Lower lobe of right lung (tissue), 2 donors: Measurements from ENCODE around the gene POFUT2. TPM values are rescaled to one million over a fixed set of nuclear protein-coding genes. Genes with fewer than 3 reads are reported as not detected.

Experiments used
- ATAC-seq, 2 donors: fragments of 200-7000 bp; cut with Tn5 transposase; one replicate each; pipeline ENCODE4 v1.9.1; 2020 to 2022; ENCODE audit warnings: mild to moderate bottlenecking in 2 of 2, moderate library complexity in 2 of 2
- DNase-seq: peaks from one replicate; pipeline ENCODE4 v3.0.0-alpha.2; 2020
- H3K27ac ChIP-seq: fragments of 200-600 bp; one replicate; pipeline ENCODE4 v1.8.0; 2022
- H3K27me3 ChIP-seq: fragments of 200-600 bp; one replicate; pipeline ENCODE4 v1.8.0; 2022; ENCODE audit warnings: low read depth
- H3K36me3 ChIP-seq: fragments of 200-600 bp; one replicate; pipeline ENCODE4 v1.8.0; 2022; ENCODE audit warnings: mild to moderate bottlenecking
- H3K4me1 ChIP-seq: fragments of 200-600 bp; one replicate; pipeline ENCODE4 v1.8.0; 2022
- H3K4me3 ChIP-seq: fragments of 200-600 bp; one replicate; pipeline ENCODE4 v1.8.0; 2022; ENCODE audit warnings: mild to moderate bottlenecking
- H3K9me3 ChIP-seq: fragments of 200-600 bp; one replicate; pipeline ENCODE4 v1.8.0; 2022
- CTCF ChIP-seq: fragments of 200-600 bp; IDR thresholded peaks from one replicate; pipeline ENCODE4 v1.8.0; 2022; ENCODE audit warnings: antibody characterized with exemption, mild to moderate bottlenecking
- intact Hi-C: fragments of 100-400 bp; cut with DNase I; formaldehyde crosslinking; loops from one replicate; pipeline ENCODE4 v1.11.0; 2022
- total RNA-seq: library from RNA; stranded (reverse); fragmentation: NEBNext Ultra II Directional; extraction: Animal tissue kit (Norgen Biotek cat#: 25700); gene quantifications from one replicate; pipeline ENCODE4 v1.2.1, GENCODE V29; 2021
- donor health status: DM: no; HTN: yes; CAD: no; lungs with severe emphysema.

Gene POFUT2
- total RNA-seq, 1 donor from 2014 or later: 29.1 TPM

GRCh38 chr21:45224189-45224938 lies 63.3 kb downstream of the POFUT2 start:
- TF ChIP-seq CTCF: no peak
- Histone ChIP-seq H3K4me1 (peaks cover 5% of the 10 kb centered on the region), H3K27ac (no peak overlapping the region), H3K36me3 (peaks cover 39% of the 10 kb centered on the region), H3K9me3 (no peaks in the 10 kb centered on the region), H3K27me3 (no peaks in the 10 kb centered on the region), H3K4me3 (no peak overlapping the region)
- intact Hi-C loops: no loop called here
- DNase-seq: no peak
- peak; percentile 63 to 76 for ATAC-seq

- intact Hi-C loops: no loop called here
- TF ChIP-seq CTCF: no peak
- no peaks in the 10 kb centered on the region for H3K27me3 ChIP-seq
Observed at GRCh38 chr21:45223236-45224185, 64.2 kb downstream of the POFUT2 start.

GRCh38 chr21:45222001-45222400 lies 65.7 kb downstream of the POFUT2 start:
- intact Hi-C loops: no loop called here
- ATAC-seq (no peak), DNase-seq (no peak)

More at GRCh38 chr21:45223236-45224185, 64.2 kb downstream of the POFUT2 start:
- no peak for ATAC-seq
- H3K9me3 ChIP-seq: no peaks in the 10 kb centered on the region
- H3K27ac ChIP-seq: no peak overlapping the region
- no peak overlapping the region for H3K4me3 ChIP-seq
- H3K36me3 ChIP-seq: peaks cover 46% of the 10 kb centered on the region
- H3K4me1 ChIP-seq: peaks cover 5% of the 10 kb centered on the region
- no peak for DNase-seq

GRCh38 chr21:45220714-45221490 lies 66.8 kb downstream of the POFUT2 start:
- Histone ChIP-seq H3K27ac (no peak overlapping the region), H3K9me3 (no peaks in the 10 kb centered on the region), H3K4me1 (no peaks in the 10 kb centered on the region), H3K4me3 (no peak overlapping the region), H3K27me3 (no peaks in the 10 kb centered on the region), H3K36me3 (peaks cover 46% of the 10 kb centered on the region)
- intact Hi-C loops: no loop called here
- no peak for TF ChIP-seq CTCF
- ATAC-seq: no peak
- no peak for DNase-seq

More at GRCh38 chr21:45222001-45222400, 65.7 kb downstream of the POFUT2 start:
- H3K27me3 ChIP-seq: no peaks in the 10 kb centered on the region
- TF ChIP-seq CTCF: no peak
- H3K4me1 ChIP-seq: no peaks in the 10 kb centered on the region
- H3K27ac ChIP-seq: no peak overlapping the region
- H3K9me3 ChIP-seq: no peaks in the 10 kb centered on the region
- H3K36me3 ChIP-seq: peaks cover 46% of the 10 kb centered on the region
- no peak overlapping the region for H3K4me3 ChIP-seq

- no peak for TF ChIP-seq CTCF
- ATAC-seq (no peak), DNase-seq (no peak)
- Histone ChIP-seq H3K27ac (no peak overlapping the region), H3K4me1 (no peaks in the 10 kb centered on the region), H3K9me3 (no peaks in the 10 kb centered on the region), H3K36me3 (peaks cover 46% of the 10 kb centered on the region), H3K27me3 (no peaks in the 10 kb centered on the region), H3K4me3 (no peak overlapping the region)
- intact Hi-C loops: no loop called here
Observed at GRCh38 chr21:45220071-45220481, 67.6 kb downstream of the POFUT2 start.
